Measurements from ENCODE around the gene PRKAR2B.

- no peak for TF ChIP-seq EZH2 (IDR thresholded peaks at IDR 0.05; ENCODE audit: borderline replicate concordance)
- no peak for TF ChIP-seq CTCF (IDR thresholded peaks at IDR 0.05; ENCODE audit: poor library complexity)
Observed at GRCh38 chr7:107021600-107021999, 22.9 kb upstream of the PRKAR2B start.

All from hepatocyte (in vitro differentiated cells).